HCT116 (cell line): Measurements from ENCODE around the gene MBD5. TPM values are rescaled to one million over a fixed set of nuclear protein-coding genes. Genes with fewer than 3 reads are reported as not detected.
"Not testable (repeated sequence)": the region's sequence is repeated elsewhere in the genome, so short reads cannot be mapped to it uniquely, and the experiment has no call there.

Experiments
- ATAC-seq: fragments of 200-7000 bp; cut with Tn5 transposase; 2 replicates; pipeline ENCODE4 v1.9.1; 2020; ENCODE audit warnings: mild to moderate bottlenecking, moderate library complexity
- BruUV-seq: library from RNA; stranded (reverse); fragments of 400-500 nt; replicated peaks from 2 replicates; lab custom pipeline; 2021; lab: Mats Ljungman, UMichigan
- CTCF ChIA-PET: fragments of 300-600 bp; sonication (Branson Sonifier 250); formaldehyde crosslinking; loops from one replicate; lab custom pipeline; 2021; ENCODE audit warnings: antibody characterized with exemption; lab: Charles Lee
- POLR2A ChIA-PET: fragments of 300-600, 350-600 bp; sonication (Branson Sonifier 250); formaldehyde crosslinking; loops from one replicate; lab custom pipeline; 2021; ENCODE audit warnings: antibody characterized with exemption; lab: Charles Lee
- RAD21 ChIA-PET, 2 experiments: fragments of 300-600 bp; sonication (Branson Sonifier 250); formaldehyde crosslinking; loops; one replicate each; lab custom pipeline; 2023; ENCODE audit warnings: low total read pairs in 2 of 2; ENCODE audit not compliant: uncharacterized antibody in 2 of 2, unreplicated experiment in 2 of 2, low non-redundant PET in 1 of 2; lab: Charles Lee
- DNase-seq: peaks from one replicate; pipeline ENCODE4 v3.0.0-alpha.2; 2010; ENCODE audit warnings: low read depth, low spot score
- H2AFZ ChIP-seq: fragments of 200-600 bp; shearing (Covaris generic), sonication (generic); 2 replicates; pipeline ENCODE4 v1.6.1; 2017; ENCODE audit warnings: low read depth, mixed run types, mixed read lengths, antibody characterized with exemption, low read length; ENCODE audit not compliant: poor library complexity, severe bottlenecking
- H3K27ac ChIP-seq: 2 replicates; pipeline ENCODE4 v1.5.1; 2012; ENCODE audit warnings: low read depth, low read length
- H3K27me3 ChIP-seq: fragments of 200-600 bp; sonication (generic); 2 replicates; pipeline ENCODE4 v1.6.1; 2016; ENCODE audit warnings: mixed run types, low read length, mixed read lengths; ENCODE audit not compliant: insufficient read depth
- H3K36me3 ChIP-seq, 2 experiments: fragments of 200-500 bp in 1 of 2; fragments of 200-600 bp in 1 of 2; sonication (Bioruptor generic) in 1 of 2; sonication (generic) in 1 of 2; 2 replicates each; pipeline versions ENCODE4 v1.5.1 to v1.6.1; 2014 to 2016; ENCODE audit warnings: low read length in 2 of 2, inconsistent platforms in 1 of 2, mixed read lengths in 1 of 2, mixed run types in 1 of 2; ENCODE audit not compliant: insufficient read depth in 2 of 2, control insufficient read depth in 1 of 2
- H3K4me1 ChIP-seq, 2 experiments: fragments of 200-600 bp in 1 of 2; sonication (generic) in 1 of 2; 2 replicates each; pipeline versions ENCODE4 v1.5.1 to v1.6.1; 2012 to 2017; ENCODE audit warnings: low read length in 2 of 2, inconsistent platforms in 1 of 2, mild to moderate bottlenecking in 1 of 2, mixed read lengths in 1 of 2, mixed run types in 1 of 2, moderate library complexity in 1 of 2; ENCODE audit not compliant: insufficient read depth in 2 of 2, control insufficient read depth in 1 of 2
- H3K4me2 ChIP-seq: fragments of 200-600 bp; sonication (generic); 2 replicates; pipeline ENCODE4 v1.6.1; 2017; ENCODE audit warnings: mixed run types, low read length, mixed read lengths
- H3K4me3 ChIP-seq, 2 experiments: fragments of 200-600 bp in 1 of 2; sonication (generic) in 1 of 2; replicated peaks in 1 of 2; 2 replicates each; pipeline ENCODE4 v1.5.1; 2011 to 2016; ENCODE audit warnings: low read length in 2 of 2, control low read depth in 1 of 2, low read depth in 1 of 2, mild to moderate bottlenecking in 1 of 2, mixed read lengths in 1 of 2, mixed run types in 1 of 2
- H3K79me2 ChIP-seq: fragments of 200-600 bp; sonication (generic); 2 replicates; pipeline ENCODE4 v1.6.1; 2017; ENCODE audit warnings: mild to moderate bottlenecking, mixed run types, low read length, moderate library complexity, mixed read lengths; ENCODE audit not compliant: insufficient read depth
- H3K9ac ChIP-seq: fragments of 200-600 bp; sonication (generic); 2 replicates; pipeline ENCODE4 v1.6.1; 2016; ENCODE audit warnings: low read length, mixed read lengths
- H3K9me2 ChIP-seq: fragments of 200-600 bp; sonication (generic), shearing (Covaris generic); 2 replicates; pipeline ENCODE4 v1.6.1; 2017; ENCODE audit warnings: mixed run types, mild to moderate bottlenecking, moderate library complexity; ENCODE audit not compliant: insufficient read depth
- H3K9me3 ChIP-seq, 2 experiments: fragments of 200-500 bp in 1 of 2; fragments of 200-600 bp in 1 of 2; sonication (Bioruptor generic) in 1 of 2; sonication (generic) in 1 of 2; 2 replicates each; pipeline ENCODE4 v1.6.1; 2014 to 2017; ENCODE audit warnings: low read length in 2 of 2, mixed read lengths in 2 of 2, inconsistent platforms in 1 of 2, low read depth in 1 of 2, mild to moderate bottlenecking in 1 of 2, mixed run types in 1 of 2, moderate library complexity in 1 of 2; ENCODE audit not compliant: control insufficient read depth in 1 of 2, insufficient read depth in 1 of 2
- H4K20me1 ChIP-seq: fragments of 200-600 bp; sonication (generic), shearing (Covaris generic); 2 replicates; pipeline ENCODE4 v1.6.1; 2017; ENCODE audit warnings: mixed run types, mild to moderate bottlenecking, moderate library complexity; ENCODE audit not compliant: insufficient read depth
- CEBPB ChIP-seq: IDR thresholded peaks from 2 replicates; pipeline ENCODE4 v1.6.1; 2012; ENCODE audit warnings: low read depth
- CTCF ChIP-seq, 3 experiments: fragments of 200-600 bp in 1 of 3; sonication (generic) in 1 of 3; IDR thresholded peaks in 2 of 3; conservative IDR thresholded peaks in 1 of 3; 2 replicates each; pipeline ENCODE4 v1.5.1; 2012 to 2017; ENCODE audit warnings: low read depth in 2 of 3, low read length in 2 of 3, antibody characterized with exemption in 1 of 3, borderline replicate concordance in 1 of 3, control low read depth in 1 of 3, mild to moderate bottlenecking in 1 of 3, mixed read lengths in 1 of 3, mixed run types in 1 of 3, moderate library complexity in 1 of 3; ENCODE audit not compliant: insufficient read depth in 1 of 3
- ELF1 ChIP-seq: IDR thresholded peaks from 2 replicates; pipeline ENCODE4 v1.6.1; 2012; ENCODE audit warnings: low read depth, borderline replicate concordance
- EZH2 ChIP-seq: fragments of 200-600 bp; sonication (generic); IDR thresholded peaks from 2 replicates; pipeline ENCODE4 v1.6.1; 2017; ENCODE audit warnings: antibody characterized with exemption, mixed run types
- EZH2phosphoT487 ChIP-seq: fragments of 200-600 bp; IDR thresholded peaks from 2 replicates; pipeline ENCODE4 v1.6.1; 2018; ENCODE audit warnings: antibody characterized with exemption, borderline replicate concordance
- FOSL1 ChIP-seq: IDR thresholded peaks from 2 replicates; pipeline ENCODE4 v1.6.1; 2012; ENCODE audit warnings: low read depth
- SRF ChIP-seq: IDR thresholded peaks from 2 replicates; pipeline ENCODE4 v1.6.1; 2012; ENCODE audit warnings: low read depth
- TCF7L2 ChIP-seq: IDR thresholded peaks from 2 replicates; pipeline ENCODE4 v1.7.0; 2011; ENCODE audit warnings: borderline replicate concordance, inconsistent platforms; ENCODE audit not compliant: insufficient read depth, insufficient read length; ENCODE audit errors: extremely low read depth
- ZFX ChIP-seq: fragments of 450-650 bp; IDR thresholded peaks from 2 replicates; pipeline ENCODE4 v1.6.1; 2017
- intact Hi-C: fragments of 100-400 bp; cut with micrococcal nuclease; formaldehyde crosslinking; loops from 2 replicates; pipeline ENCODE4 v1.10.0; 2022
- total RNA-seq: library from RNA; stranded (reverse); gene quantifications from one replicate; pipeline ENCODE4 v1.2.1, GENCODE V29; 2021; ENCODE audit not compliant: unreplicated experiment
- TF ChIP-seq, protein P1 (sequence below): IDR thresholded peaks from 2 replicates; pipeline ENCODE4 v1.6.1; 2011; ENCODE audit warnings: mild to moderate bottlenecking, low read length, moderate library complexity; ENCODE audit not compliant: insufficient replicate concordance; ENCODE audit errors: extremely low read depth

Gene MBD5
- total RNA-seq, 1 experiment from 2014 or later: 20.5 TPM

- TF ChIP-seq CTCF (IDR thresholded peaks at IDR 0.05 in 2 of 3, conservative IDR thresholded peaks at IDR 0.05 in 1 of 3; ENCODE audit: borderline replicate concordance in 1 of 3, insufficient read depth in 1 of 3, low read depth in 2 of 3, low read length in 2 of 3) (no peak), ZFX (no peak)
- TF ChIP-seq, all 23 proteins: peak for 0
Observed at GRCh38 chr2:147999126-147999525, 21.8 kb upstream of the MBD5 start (continued).

- ATAC-seq (no peak), DNase-seq (no peak)
- POLR2A ChIA-PET: interaction anchor here (0.7 kb wide), 1 partner anchor 20 kb away, joined by 3 read pairs; the partner anchor contains the start of gene ORC4
- intact Hi-C loops: no loop called here
- no peak overlapping the region for H3K4me2 ChIP-seq
- H3K9me2 ChIP-seq: no peaks in the 10 kb centered on the region
- no peak for TF ChIP-seq CEBPB
- no peak for TF ChIP-seq TCF7L2
- TF ChIP-seq ZFX: no peak
- TF ChIP-seq, protein P1, sequence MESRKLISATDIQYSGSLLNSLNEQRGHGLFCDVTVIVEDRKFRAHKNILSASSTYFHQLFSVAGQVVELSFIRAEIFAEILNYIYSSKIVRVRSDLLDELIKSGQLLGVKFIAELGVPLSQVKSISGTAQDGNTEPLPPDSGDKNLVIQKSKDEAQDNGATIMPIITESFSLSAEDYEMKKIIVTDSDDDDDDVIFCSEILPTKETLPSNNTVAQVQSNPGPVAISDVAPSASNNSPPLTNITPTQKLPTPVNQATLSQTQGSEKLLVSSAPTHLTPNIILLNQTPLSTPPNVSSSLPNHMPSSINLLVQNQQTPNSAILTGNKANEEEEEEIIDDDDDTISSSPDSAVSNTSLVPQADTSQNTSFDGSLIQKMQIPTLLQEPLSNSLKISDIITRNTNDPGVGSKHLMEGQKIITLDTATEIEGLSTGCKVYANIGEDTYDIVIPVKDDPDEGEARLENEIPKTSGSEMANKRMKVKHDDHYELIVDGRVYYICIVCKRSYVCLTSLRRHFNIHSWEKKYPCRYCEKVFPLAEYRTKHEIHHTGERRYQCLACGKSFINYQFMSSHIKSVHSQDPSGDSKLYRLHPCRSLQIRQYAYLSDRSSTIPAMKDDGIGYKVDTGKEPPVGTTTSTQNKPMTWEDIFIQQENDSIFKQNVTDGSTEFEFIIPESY: no peak
- TF ChIP-seq EZH2phosphoT487: no peak
- TF ChIP-seq EZH2: no peak
- no peak for TF ChIP-seq FOSL1
- no peak for TF ChIP-seq ELF1
- no peak for TF ChIP-seq SRF
- TF ChIP-seq CTCF (IDR thresholded peaks at IDR 0.05 in 2 of 3, conservative IDR thresholded peaks at IDR 0.05 in 1 of 3; ENCODE audit: borderline replicate concordance in 1 of 3, insufficient read depth in 1 of 3, low read depth in 2 of 3, low read length in 2 of 3): no peak
- no peaks in the 10 kb centered on the region; a peak in 1 of 4 replicates for H3K9me3 ChIP-seq
- H3K79me2 ChIP-seq: peaks cover 88% of the 10 kb centered on the region
- no peaks in the 10 kb centered on the region for H3K27me3 ChIP-seq
- CTCF ChIA-PET: no interaction called here
- H3K4me3 ChIP-seq: no peak overlapping the region
- H3K36me3 ChIP-seq: no peaks in the 10 kb centered on the region
- RAD21 ChIA-PET: no interaction called here
- no peak overlapping the region for H3K9ac ChIP-seq
- H4K20me1 ChIP-seq: 0 out of 2 replicates have a peak, but pooled peaks cover 4% of the 10 kb centered on the region
- no peak overlapping the region for H2AFZ ChIP-seq
- BruUV-seq: no TSS peak
- no peak overlapping the region for H3K27ac ChIP-seq
- H3K4me1 ChIP-seq: no peaks in the 10 kb centered on the region
Observed at GRCh38 chr2:148000095-148000494, 20.8 kb upstream of the MBD5 start.

DNA sequence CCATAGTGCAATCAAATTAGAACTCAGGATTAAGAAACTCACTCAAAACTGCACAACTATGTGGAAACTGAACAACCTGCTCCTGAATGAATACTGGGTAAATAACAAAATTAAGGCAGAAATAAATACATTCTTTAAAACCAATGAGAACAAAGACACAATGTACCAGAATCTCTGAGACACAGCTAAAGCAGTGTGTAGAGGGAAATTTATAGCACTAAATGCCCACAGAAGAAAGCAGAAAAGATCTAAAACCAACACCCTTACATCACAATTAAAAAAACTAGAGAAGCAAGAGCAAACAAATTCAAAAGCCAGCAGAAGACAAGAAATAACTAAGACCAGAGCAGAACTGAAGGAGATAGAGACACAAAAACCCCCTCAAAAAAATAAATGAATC, 18.5 kb upstream of the MBD5 start:
- DNase-seq, H3K4me2 ChIP-seq, RAD21 ChIA-PET, H3K27ac ChIP-seq, H2AFZ ChIP-seq, H3K9ac ChIP-seq, H3K27me3 ChIP-seq, H3K4me1 ChIP-seq, H3K9me3 ChIP-seq, BruUV-seq, H3K4me3 ChIP-seq, POLR2A ChIA-PET, ATAC-seq, CTCF ChIA-PET, H4K20me1 ChIP-seq, H3K36me3 ChIP-seq, H3K9me2 ChIP-seq, intact Hi-C loops: not testable (repeated sequence)
- peaks cover 93% of the 10 kb centered on the region for H3K79me2 ChIP-seq
